AG10803 (cell line): ENCODE data around the gene CDK11B.
A peak's percentile ranks its signal among the peaks of the same experiment; 100 is the strongest.
"Not testable (repeated sequence)": the region's sequence is repeated elsewhere in the genome, so short reads cannot be mapped to it uniquely, and the experiment has no call there.

ENCODE experiments used
- DNase-seq: peaks from one replicate; pipeline ENCODE4 v3.0.0; 2010; ENCODE audit warnings: low read depth
- H3K4me3 ChIP-seq: 2 replicates; pipeline ENCODE4 v1.5.1; 2011; ENCODE audit warnings: mild to moderate bottlenecking, low read length, control low read depth
- TF ChIP-seq, protein P1 (sequence below): conservative IDR thresholded peaks from 2 replicates; pipeline ENCODE4 v1.5.1; 2011; ENCODE audit warnings: mild to moderate bottlenecking, low read length, control low read depth, inconsistent platforms

CDK11B gene

GRCh38 chr1:1598720-1599029 is 60.1 kb downstream of the CDK11B start:
- no peak for DNase-seq
- H3K4me3 ChIP-seq: no peak overlapping the region
- TF ChIP-seq, protein P1, sequence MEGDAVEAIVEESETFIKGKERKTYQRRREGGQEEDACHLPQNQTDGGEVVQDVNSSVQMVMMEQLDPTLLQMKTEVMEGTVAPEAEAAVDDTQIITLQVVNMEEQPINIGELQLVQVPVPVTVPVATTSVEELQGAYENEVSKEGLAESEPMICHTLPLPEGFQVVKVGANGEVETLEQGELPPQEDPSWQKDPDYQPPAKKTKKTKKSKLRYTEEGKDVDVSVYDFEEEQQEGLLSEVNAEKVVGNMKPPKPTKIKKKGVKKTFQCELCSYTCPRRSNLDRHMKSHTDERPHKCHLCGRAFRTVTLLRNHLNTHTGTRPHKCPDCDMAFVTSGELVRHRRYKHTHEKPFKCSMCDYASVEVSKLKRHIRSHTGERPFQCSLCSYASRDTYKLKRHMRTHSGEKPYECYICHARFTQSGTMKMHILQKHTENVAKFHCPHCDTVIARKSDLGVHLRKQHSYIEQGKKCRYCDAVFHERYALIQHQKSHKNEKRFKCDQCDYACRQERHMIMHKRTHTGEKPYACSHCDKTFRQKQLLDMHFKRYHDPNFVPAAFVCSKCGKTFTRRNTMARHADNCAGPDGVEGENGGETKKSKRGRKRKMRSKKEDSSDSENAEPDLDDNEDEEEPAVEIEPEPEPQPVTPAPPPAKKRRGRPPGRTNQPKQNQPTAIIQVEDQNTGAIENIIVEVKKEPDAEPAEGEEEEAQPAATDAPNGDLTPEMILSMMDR: no peak

DNA sequence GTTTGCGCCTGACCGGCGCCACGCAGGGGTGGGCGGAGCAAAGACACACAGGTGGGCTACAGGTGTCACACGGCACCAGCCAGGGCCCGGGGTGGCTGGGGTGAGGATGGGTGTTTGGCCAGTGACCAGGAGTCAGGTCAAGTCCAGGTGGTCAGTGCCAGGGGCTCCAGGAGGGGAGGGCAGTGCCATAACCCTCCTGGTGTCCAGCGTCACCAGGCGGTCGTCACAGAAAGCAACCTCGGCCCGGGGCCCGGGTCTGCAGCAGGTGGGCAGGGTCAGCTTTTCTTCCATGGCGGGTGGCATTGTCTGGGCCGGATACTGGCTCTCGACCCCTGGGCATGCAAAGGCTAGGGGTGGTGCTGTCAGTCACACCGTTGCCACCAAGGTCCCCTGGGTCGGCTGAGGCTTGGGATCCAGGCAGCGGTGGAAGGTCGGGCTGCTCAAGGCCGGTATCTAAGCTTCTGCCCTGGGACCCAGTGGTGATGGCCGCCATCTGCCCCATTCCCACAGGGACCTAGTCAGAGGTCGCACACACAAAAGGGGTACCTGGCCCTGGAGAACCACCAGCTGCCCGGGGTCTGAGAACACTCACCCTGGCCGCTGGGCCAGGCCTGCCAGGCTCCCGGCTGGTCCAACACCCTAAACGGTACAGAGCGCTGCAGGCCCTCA is 60.6 kb downstream of the CDK11B start:
- TF ChIP-seq, protein P1: no peak
- no peak for DNase-seq
- H3K4me3 ChIP-seq: no peak overlapping the region

DNA sequence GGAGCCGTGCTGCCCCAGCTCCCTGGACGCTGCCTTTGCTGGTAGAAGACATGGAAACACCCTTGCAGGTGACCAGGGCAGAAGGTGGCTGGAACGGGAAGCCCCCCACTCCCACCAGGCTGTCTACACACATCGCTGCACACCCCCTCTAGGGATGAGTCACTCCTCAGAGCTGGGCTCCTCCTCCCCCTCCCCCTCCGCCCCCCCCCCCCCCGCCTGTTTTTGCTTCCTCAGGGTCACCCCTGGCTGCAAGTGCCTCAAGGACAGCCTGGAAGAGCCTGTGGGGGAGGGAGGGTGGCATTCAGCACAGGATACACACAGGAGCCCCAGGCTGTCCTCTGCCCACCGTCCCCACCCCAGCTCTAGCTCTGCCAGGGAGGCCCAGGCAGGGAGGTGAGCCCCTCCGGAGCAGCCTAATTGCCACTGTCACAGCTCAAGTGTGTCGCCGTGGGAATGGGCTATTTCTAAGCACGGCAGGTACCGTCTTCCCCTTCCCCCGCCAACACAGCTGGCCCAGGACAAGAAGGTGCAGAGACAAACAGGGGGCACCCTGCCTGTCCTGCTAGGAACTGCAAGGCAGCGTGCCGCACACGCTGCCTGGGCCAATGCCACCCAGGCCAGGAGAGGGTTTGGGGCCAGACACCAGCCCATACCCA is 61.4 kb downstream of the CDK11B start:
- DNase-seq: no peak
- TF ChIP-seq, protein P1: peak; percentile 41
- H3K4me3 ChIP-seq: no peak overlapping the region

GRCh38 chr1:1596493-1597274 is 62.1 kb downstream of the CDK11B start:
- H3K4me3 ChIP-seq: no peak overlapping the region
- TF ChIP-seq, protein P1: no peak
- DNase-seq: no peak

DNA sequence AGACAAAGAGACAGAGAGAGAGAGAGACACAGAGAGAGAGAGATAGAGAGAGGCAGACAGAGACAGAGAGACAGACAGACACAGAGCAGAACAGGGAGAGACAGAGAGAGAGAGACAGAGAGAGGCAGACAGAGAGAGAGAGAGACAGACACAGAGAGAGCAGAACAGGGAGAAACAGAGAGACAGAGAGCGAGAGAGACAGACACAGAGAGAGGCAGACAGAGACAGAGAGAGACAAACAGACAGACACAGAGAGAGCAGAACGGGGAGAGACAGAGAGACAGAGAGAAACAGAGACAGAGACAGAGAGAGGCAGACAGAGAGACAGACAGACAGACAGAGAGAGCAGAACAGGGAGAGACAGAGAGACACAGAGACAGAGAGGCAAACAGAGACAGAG is 63.5 kb downstream of the CDK11B start:
- H3K4me3 ChIP-seq, DNase-seq: not testable (repeated sequence)

- no peak for DNase-seq
- TF ChIP-seq, protein P1: no peak
- no peak overlapping the region for H3K4me3 ChIP-seq
Measured at GRCh38 chr1:1594602-1595260, 64.1 kb downstream of the CDK11B start.

DNA sequence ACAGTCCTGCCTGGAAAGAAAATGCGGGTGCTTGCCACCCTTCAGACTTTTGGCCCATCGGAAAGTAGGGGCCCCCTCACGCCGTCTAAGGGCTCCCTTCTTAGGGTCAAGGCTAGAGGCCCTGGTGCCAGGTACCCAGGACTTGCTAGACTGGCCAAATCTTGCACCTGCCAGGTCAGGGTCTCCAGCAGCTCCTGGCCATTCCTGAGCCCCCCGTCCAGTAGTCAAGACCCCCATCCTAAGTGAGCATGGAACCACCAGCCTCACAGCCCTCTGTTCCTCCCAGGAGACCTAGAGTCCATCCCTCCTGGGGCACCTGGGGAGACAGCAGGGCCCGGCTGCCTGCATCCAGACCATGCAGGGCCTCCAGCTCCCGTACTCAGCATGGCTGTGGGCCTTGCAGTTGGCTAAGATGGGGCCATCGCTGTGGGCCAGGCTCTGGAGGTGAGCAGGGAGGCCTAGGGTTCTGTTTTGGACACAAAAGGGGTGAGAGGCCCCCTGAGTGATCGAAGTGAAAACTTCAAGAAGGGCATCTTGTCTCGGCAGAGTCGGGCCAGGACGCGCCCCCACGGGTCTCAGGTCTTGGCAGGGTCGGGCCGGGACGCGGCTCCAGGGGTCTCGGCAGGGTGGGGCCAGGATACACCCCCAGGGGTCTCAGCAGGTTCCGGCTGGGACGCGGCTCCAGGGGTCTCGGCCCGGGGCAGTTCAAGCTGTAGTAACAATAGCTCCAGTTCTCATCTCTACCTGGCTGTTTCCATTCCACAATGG is 64.8 kb downstream of the CDK11B start:
- H3K4me3 ChIP-seq: no peak overlapping the region
- TF ChIP-seq, protein P1: no peak
- DNase-seq: no peak
